Measurements from ENCODE around the gene WDR77.

DNA sequence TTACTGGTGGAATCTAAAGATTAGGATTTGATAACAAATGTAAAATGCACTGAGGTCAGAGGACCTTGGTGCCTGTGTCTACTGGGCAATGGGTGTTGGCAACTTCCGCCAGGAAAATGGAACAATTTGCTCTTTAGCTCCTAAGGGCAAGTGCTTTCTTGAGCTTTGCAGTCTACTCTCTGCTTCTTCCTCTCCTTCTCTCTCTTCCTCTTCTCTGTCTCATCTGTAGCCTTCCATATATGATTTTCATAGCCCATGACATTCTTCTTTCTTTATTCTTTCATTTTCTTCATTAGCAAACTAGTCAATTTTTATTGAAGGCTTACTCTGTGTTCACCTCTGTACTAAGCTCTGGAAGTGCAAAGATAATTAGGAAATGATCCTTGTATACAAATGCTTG, 57.0 kb downstream of the WDR77 start:
- TF ChIP-seq ZBTB7A (IDR thresholded peaks at IDR 0.05; ENCODE audit: low read depth) (no peak), TAF1 (IDR thresholded peaks at IDR 0.05; ENCODE audit: low read depth) (no peak), RAD21 (IDR thresholded peaks at IDR 0.05; ENCODE audit: low read depth) (no peak), MAX (IDR thresholded peaks at IDR 0.05) (no peak), FOXM1 (IDR thresholded peaks at IDR 0.05; ENCODE audit: borderline replicate concordance, low read depth) (no peak), EP300 (IDR thresholded peaks at IDR 0.05; ENCODE audit: borderline replicate concordance) (no peak), NFIC (IDR thresholded peaks at IDR 0.05) (no peak), EGR1 (IDR thresholded peaks at IDR 0.05) (no peak)
- TF ChIP-seq, protein P1, sequence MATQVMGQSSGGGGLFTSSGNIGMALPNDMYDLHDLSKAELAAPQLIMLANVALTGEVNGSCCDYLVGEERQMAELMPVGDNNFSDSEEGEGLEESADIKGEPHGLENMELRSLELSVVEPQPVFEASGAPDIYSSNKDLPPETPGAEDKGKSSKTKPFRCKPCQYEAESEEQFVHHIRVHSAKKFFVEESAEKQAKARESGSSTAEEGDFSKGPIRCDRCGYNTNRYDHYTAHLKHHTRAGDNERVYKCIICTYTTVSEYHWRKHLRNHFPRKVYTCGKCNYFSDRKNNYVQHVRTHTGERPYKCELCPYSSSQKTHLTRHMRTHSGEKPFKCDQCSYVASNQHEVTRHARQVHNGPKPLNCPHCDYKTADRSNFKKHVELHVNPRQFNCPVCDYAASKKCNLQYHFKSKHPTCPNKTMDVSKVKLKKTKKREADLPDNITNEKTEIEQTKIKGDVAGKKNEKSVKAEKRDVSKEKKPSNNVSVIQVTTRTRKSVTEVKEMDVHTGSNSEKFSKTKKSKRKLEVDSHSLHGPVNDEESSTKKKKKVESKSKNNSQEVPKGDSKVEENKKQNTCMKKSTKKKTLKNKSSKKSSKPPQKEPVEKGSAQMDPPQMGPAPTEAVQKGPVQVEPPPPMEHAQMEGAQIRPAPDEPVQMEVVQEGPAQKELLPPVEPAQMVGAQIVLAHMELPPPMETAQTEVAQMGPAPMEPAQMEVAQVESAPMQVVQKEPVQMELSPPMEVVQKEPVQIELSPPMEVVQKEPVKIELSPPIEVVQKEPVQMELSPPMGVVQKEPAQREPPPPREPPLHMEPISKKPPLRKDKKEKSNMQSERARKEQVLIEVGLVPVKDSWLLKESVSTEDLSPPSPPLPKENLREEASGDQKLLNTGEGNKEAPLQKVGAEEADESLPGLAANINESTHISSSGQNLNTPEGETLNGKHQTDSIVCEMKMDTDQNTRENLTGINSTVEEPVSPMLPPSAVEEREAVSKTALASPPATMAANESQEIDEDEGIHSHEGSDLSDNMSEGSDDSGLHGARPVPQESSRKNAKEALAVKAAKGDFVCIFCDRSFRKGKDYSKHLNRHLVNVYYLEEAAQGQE (IDR thresholded peaks at IDR 0.05; ENCODE audit: low read depth): no peak
